T-helper 2 cell treated with Interferon-gamma antibody and Interleukin-4, amounts not matched to agents 5 μg/mL and 100 μg/mL, for 36 hours (primary cell): Measurements from ENCODE around the gene KL.

Experiments used
- DNase-seq: peaks from one replicate; pipeline ENCODE4 v3.0.0; 2021; ENCODE audit warnings: low spot score
- H3K27ac Mint-ChIP-seq: one replicate; pipeline ENCODE4 v1.8.0; 2021; ENCODE audit warnings: mild to moderate bottlenecking, mixed read lengths
- H3K27me3 Mint-ChIP-seq: one replicate; pipeline ENCODE4 v1.8.0; 2021; ENCODE audit warnings: low read depth, mixed read lengths
- H3K36me3 Mint-ChIP-seq: one replicate; pipeline ENCODE4 v1.8.0; 2021; ENCODE audit warnings: low read depth, mixed read lengths
- H3K4me1 Mint-ChIP-seq: one replicate; pipeline ENCODE4 v1.8.0; 2021; ENCODE audit warnings: low read depth, mixed read lengths
- H3K4me3 Mint-ChIP-seq: one replicate; pipeline ENCODE4 v1.8.0; 2022; ENCODE audit warnings: mild to moderate bottlenecking, moderate library complexity, mixed read lengths
- H3K9me3 Mint-ChIP-seq: one replicate; pipeline ENCODE4 v1.8.0; 2021; ENCODE audit warnings: mixed read lengths

KL gene

GRCh38 chr13:32988608-32989289 is 27.5 kb upstream of the KL start:
- DNase-seq, result no peak
- Mint-ChIP-seq H3K4me3 (peak overlapping the region; percentile 69), H3K27ac (no peak overlapping the region), H3K4me1 (peaks cover 5% of the 10 kb centered on the region), H3K36me3 (no peaks in the 10 kb centered on the region), H3K27me3 (peaks cover 17% of the 10 kb centered on the region), H3K9me3 (peaks cover 9% of the 10 kb centered on the region)

DNA sequence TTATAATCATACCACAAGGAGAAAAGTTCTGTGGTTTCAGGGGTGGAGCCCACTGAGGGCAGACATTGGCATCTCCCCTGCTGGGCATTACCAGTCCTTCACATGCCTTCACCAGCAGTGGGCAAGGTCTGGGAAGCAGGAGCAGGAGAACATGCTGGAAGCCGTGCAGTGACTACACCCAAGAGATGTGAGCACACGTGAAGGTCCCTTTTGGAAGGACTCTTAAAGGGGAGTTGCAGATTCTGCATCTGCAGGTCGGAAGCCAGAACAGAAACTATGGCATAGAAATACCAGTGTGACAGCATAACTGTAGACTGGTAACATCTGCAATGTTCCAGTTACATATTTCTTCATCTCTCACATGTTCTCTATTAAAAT is 26.9 kb upstream of the KL start:
- peaks cover 5% of the 10 kb centered on the region for H3K4me1 Mint-ChIP-seq
- peaks cover 9% of the 10 kb centered on the region for H3K9me3 Mint-ChIP-seq
- no peak for DNase-seq
- H3K36me3 Mint-ChIP-seq, result no peaks in the 10 kb centered on the region
- H3K27ac Mint-ChIP-seq, result no peak overlapping the region
- H3K27me3 Mint-ChIP-seq, result peaks cover 17% of the 10 kb centered on the region
- H3K4me3 Mint-ChIP-seq, result no peak overlapping the region

- H3K4me3 Mint-ChIP-seq, result no peak overlapping the region
- peaks cover 9% of the 10 kb centered on the region for H3K9me3 Mint-ChIP-seq
- no peak for DNase-seq
- H3K27ac Mint-ChIP-seq, result no peak overlapping the region
- peaks cover 17% of the 10 kb centered on the region for H3K27me3 Mint-ChIP-seq
- H3K36me3 Mint-ChIP-seq, result no peaks in the 10 kb centered on the region
- H3K4me1 Mint-ChIP-seq, result peaks cover 5% of the 10 kb centered on the region
Observed at GRCh38 chr13:32989942-32990341, 26.3 kb upstream of the KL start.

- no peaks in the 10 kb centered on the region for H3K36me3 Mint-ChIP-seq
- no peaks in the 10 kb centered on the region for H3K9me3 Mint-ChIP-seq
- DNase-seq, result no peak
- no peak overlapping the region for H3K27ac Mint-ChIP-seq
- peaks cover 18% of the 10 kb centered on the region for H3K27me3 Mint-ChIP-seq
- H3K4me1 Mint-ChIP-seq, result peaks cover 5% of the 10 kb centered on the region
- H3K4me3 Mint-ChIP-seq, result no peak overlapping the region
Observed at GRCh38 chr13:32993145-32993544, 23.1 kb upstream of the KL start.

DNA sequence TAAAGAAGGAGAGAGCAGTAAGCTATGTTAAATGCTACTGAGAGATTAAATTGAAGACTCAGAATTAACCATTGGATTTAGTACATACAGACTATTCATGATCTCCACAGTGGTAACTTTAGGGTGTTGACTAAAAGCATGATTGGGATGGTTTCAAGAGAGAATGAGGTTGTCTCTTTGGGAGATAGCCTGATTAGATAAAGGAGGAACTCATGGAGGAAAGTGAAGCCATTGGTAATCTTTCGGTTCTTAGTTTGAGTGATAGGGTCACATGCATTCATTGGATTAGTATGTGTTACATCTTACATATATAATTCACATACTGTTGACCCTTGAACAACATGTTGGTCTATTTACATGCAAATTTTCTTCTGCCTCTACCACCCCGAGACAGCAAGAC is 18.8 kb upstream of the KL start:
- Mint-ChIP-seq H3K9me3 (no peaks in the 10 kb centered on the region), H3K36me3 (no peaks in the 10 kb centered on the region), H3K27ac (no peak overlapping the region), H3K4me1 (no peaks in the 10 kb centered on the region), H3K4me3 (no peak overlapping the region), H3K27me3 (peaks cover 9% of the 10 kb centered on the region)
- DNase-seq, result no peak

GRCh38 chr13:32998966-32999365 is 17.3 kb upstream of the KL start:
- H3K4me3 Mint-ChIP-seq, result no peak overlapping the region
- no peaks in the 10 kb centered on the region for H3K4me1 Mint-ChIP-seq
- H3K9me3 Mint-ChIP-seq, result no peaks in the 10 kb centered on the region
- H3K27ac Mint-ChIP-seq, result no peak overlapping the region
- no peaks in the 10 kb centered on the region for H3K36me3 Mint-ChIP-seq
- H3K27me3 Mint-ChIP-seq, result peaks cover 24% of the 10 kb centered on the region
- DNase-seq, result no peak

GRCh38 chr13:33000365-33000764 is 15.9 kb upstream of the KL start:
- Mint-ChIP-seq H3K9me3 (no peaks in the 10 kb centered on the region), H3K36me3 (no peaks in the 10 kb centered on the region), H3K27me3 (peaks cover 27% of the 10 kb centered on the region), H3K4me3 (no peak overlapping the region), H3K4me1 (peaks cover 3% of the 10 kb centered on the region), H3K27ac (no peak overlapping the region)
- no peak for DNase-seq

GRCh38 chr13:33003458-33004019 is 12.7 kb upstream of the KL start:
- H3K9me3 Mint-ChIP-seq, result peaks cover 19% of the 10 kb centered on the region
- no peak overlapping the region for H3K27ac Mint-ChIP-seq
- H3K27me3 Mint-ChIP-seq, result peaks cover 45% of the 10 kb centered on the region
- H3K4me3 Mint-ChIP-seq, result no peak overlapping the region
- DNase-seq, result no peak
- H3K36me3 Mint-ChIP-seq, result no peaks in the 10 kb centered on the region
- peaks cover 3% of the 10 kb centered on the region for H3K4me1 Mint-ChIP-seq

DNA sequence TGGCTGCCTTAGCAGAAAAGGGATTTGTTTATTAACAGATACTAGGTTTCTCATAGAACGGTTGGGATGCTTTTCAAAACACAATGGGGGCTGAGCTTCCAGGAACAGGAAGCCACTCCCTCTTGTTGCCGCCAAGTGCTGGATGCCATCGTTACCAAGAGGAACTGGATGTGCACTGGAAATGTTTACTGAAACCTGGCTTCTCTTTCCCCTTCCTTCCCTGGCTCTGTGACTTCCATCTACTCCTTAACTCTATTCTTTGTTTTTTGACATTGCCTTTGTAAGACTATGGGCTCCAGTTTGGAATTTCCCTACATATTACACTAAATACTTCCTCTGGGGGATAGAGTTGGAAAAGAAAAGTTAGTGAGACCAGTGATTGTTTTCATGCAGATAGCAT is 11.7 kb upstream of the KL start:
- peaks cover 51% of the 10 kb centered on the region for H3K27me3 Mint-ChIP-seq
- DNase-seq, result no peak
- H3K4me3 Mint-ChIP-seq, result no peak overlapping the region
- peaks cover 3% of the 10 kb centered on the region for H3K4me1 Mint-ChIP-seq
- H3K27ac Mint-ChIP-seq, result no peak overlapping the region
- no peaks in the 10 kb centered on the region for H3K36me3 Mint-ChIP-seq
- H3K9me3 Mint-ChIP-seq, result peaks cover 27% of the 10 kb centered on the region

DNA sequence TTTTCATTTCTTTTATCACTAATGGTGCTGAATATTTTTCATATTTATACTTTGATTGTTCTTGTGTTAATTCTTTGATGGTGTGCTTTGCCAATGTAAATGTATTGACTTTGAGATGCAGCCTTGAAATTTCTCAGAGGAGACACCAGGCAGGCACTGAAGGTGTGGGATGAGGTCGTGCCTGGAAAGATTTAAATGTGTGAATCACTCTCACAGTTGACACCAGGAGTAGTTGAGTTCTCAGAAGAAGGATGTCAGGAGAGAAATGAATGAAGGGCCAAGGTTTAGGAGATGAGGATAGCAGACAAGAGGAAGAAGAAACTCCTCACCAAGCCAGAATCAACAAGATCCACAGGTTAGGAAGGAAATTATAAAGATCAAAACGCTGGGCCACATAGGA is 10.1 kb upstream of the KL start:
- peaks cover 62% of the 10 kb centered on the region for H3K27me3 Mint-ChIP-seq
- peaks cover 3% of the 10 kb centered on the region for H3K4me1 Mint-ChIP-seq
- H3K36me3 Mint-ChIP-seq, result no peaks in the 10 kb centered on the region
- DNase-seq, result no peak
- no peak overlapping the region for H3K4me3 Mint-ChIP-seq
- H3K9me3 Mint-ChIP-seq, result peaks cover 37% of the 10 kb centered on the region
- H3K27ac Mint-ChIP-seq, result no peak overlapping the region

DNA sequence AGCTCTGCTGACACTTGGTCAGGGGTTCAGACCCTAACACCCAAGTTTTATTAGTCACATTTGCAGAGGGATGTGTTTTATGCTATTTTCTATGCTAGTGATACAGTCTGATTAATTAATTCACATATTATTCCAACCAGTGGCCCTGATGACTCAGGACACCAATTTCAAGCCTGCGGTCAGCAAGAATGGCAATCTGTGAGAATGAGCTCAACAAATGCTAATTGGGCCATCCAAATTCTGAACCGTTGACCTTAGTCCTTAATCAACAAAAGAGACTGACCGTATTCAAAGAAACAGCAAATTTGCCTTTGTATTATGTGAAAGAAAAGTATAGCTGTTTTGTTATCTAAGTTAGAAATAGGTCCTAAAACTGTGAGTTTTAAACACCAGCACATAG is 9.6 kb upstream of the KL start:
- Mint-ChIP-seq H3K36me3 (no peaks in the 10 kb centered on the region), H3K9me3 (peaks cover 37% of the 10 kb centered on the region), H3K27me3 (peaks cover 65% of the 10 kb centered on the region), H3K4me3 (no peak overlapping the region), H3K4me1 (peaks cover 3% of the 10 kb centered on the region), H3K27ac (no peak overlapping the region)
- no peak for DNase-seq

DNA sequence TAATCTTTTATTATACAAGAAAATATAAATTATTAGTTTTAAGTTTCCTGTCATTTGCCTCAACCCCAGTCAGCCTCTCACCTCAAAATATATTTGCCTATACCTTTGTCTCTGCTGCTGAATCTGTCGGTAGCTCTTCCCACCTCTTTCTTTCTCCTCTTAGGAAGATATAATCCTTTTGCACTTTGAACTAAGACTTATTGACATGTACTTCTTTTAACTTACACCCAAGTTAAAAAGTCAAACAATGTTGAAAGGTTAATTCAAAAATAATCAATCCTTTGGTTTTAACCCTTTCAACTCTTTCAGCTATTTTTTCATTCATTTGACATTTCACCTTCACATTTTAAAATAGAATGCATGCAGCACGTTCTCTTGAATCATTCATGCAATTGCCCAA is 9.0 kb upstream of the KL start:
- Mint-ChIP-seq H3K27me3 (peaks cover 64% of the 10 kb centered on the region), H3K9me3 (peaks cover 37% of the 10 kb centered on the region), H3K36me3 (no peaks in the 10 kb centered on the region), H3K27ac (no peak overlapping the region), H3K4me1 (peaks cover 3% of the 10 kb centered on the region), H3K4me3 (no peak overlapping the region)
- DNase-seq, result no peak

- no peak overlapping the region for H3K27ac Mint-ChIP-seq
- peaks cover 58% of the 10 kb centered on the region for H3K27me3 Mint-ChIP-seq
- H3K36me3 Mint-ChIP-seq, result no peaks in the 10 kb centered on the region
- no peak overlapping the region for H3K4me3 Mint-ChIP-seq
- no peak for DNase-seq
- H3K9me3 Mint-ChIP-seq, result peaks cover 37% of the 10 kb centered on the region
- H3K4me1 Mint-ChIP-seq, result peaks cover 3% of the 10 kb centered on the region
Observed at GRCh38 chr13:33007950-33008349, 8.3 kb upstream of the KL start.

DNA sequence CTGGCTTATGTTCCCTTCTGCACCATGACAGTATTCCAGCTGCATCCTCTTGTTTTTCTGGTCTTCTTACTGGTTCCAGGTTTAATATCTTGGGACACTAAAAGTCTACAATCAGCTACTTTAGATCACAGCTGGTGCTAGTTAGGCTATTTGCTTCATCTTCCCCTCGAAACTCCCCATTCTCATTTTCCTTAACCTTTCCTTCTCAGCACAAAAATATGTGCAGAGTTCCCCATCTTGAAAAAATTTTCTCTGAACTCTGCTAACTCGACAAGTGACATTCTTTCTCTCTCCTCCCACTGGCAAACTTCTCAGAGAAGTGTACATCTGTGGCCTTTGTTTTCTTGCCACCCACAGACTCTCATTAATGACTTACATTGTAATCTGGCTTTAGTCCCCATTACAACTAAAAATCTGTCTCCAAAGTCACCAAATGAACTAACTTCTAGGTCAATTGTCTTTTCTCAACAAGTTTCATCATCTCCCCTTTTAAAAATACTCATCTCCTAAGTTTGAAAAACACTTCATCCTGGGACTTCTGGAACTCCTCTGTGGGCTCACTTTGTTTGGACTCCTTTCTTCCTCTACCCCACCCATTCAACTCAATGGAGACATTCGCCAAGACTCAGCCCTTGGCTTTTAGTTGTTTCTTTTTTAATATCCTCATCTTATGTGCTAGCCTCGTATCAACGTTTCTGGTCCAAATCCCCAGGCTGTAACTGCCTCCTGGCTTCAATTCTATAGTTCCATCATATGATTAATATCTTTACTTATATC is 7.1 kb upstream of the KL start:
- H3K4me3 Mint-ChIP-seq, result no peak overlapping the region

More for the DNA sequence above, 7.1 kb upstream of the KL start:
- no peak for DNase-seq
- Mint-ChIP-seq H3K4me1 (peaks cover 3% of the 10 kb centered on the region), H3K27me3 (peaks cover 57% of the 10 kb centered on the region), H3K27ac (no peak overlapping the region), H3K9me3 (peaks cover 37% of the 10 kb centered on the region), H3K36me3 (no peaks in the 10 kb centered on the region)
